CD4-positive, CD25-positive, alpha-beta regulatory T cell (primary cell): ENCODE data around the gene HGD. TPM values are rescaled to one million over a fixed set of nuclear protein-coding genes. Genes with fewer than 3 reads are reported as not detected.

Source experiments
- ATAC-seq, 2 donors: fragments of 150-1000 bp; cut with Tn5 transposase; one replicate each; pipeline ENCODE4 v1.10.0; 2021; ENCODE audit warnings: low read depth in 2 of 2, moderate number of reproducible peaks in 2 of 2, moderate library complexity in 1 of 2
- DNase-seq, 3 donors: peaks; one replicate each; pipeline versions ENCODE4 v3.0.0 to v3.0.0-alpha.2; 2012 to 2022; ENCODE audit warnings: mixed read lengths in 1 of 3
- H3K27ac ChIP-seq: one replicate; pipeline ENCODE4 v1.7.0; 2013; ENCODE audit warnings: mild to moderate bottlenecking, low read length; ENCODE audit not compliant: insufficient read depth, poor library complexity, severe bottlenecking
- H3K27me3 ChIP-seq: one replicate; pipeline ENCODE4 v1.7.0; 2013; ENCODE audit warnings: low read length; ENCODE audit not compliant: control insufficient read depth, insufficient read depth
- H3K36me3 ChIP-seq: one replicate; pipeline ENCODE4 v1.7.0; 2013; ENCODE audit warnings: mild to moderate bottlenecking, low read length, moderate library complexity; ENCODE audit not compliant: control insufficient read depth, insufficient read depth
- H3K4me1 ChIP-seq: 2 replicates; pipeline ENCODE4 v1.7.0; 2013; ENCODE audit warnings: mild to moderate bottlenecking, low read length; ENCODE audit not compliant: insufficient read depth, control insufficient read depth, poor library complexity, severe bottlenecking
- H3K4me3 ChIP-seq: one replicate; pipeline ENCODE4 v1.7.0; 2013; ENCODE audit warnings: low read depth, mild to moderate bottlenecking, low read length, moderate library complexity
- H3K9me3 ChIP-seq, 2 experiments: 1 replicate in 1 of 2; 2 replicates in 1 of 2; pipeline ENCODE4 v1.7.0; 2013; ENCODE audit warnings: low read length in 2 of 2, mild to moderate bottlenecking in 1 of 2, moderate library complexity in 1 of 2; ENCODE audit not compliant: control insufficient read depth in 2 of 2
- H3K27ac Mint-ChIP-seq, 3 donors: one replicate each; pipeline ENCODE4 v1.8.0; 2020 to 2022; ENCODE audit warnings: mild to moderate bottlenecking in 3 of 3, mixed read lengths in 3 of 3, moderate library complexity in 2 of 3
- H3K27me3 Mint-ChIP-seq: one replicate; pipeline ENCODE4 v1.8.0; 2022; ENCODE audit warnings: mild to moderate bottlenecking, mixed read lengths
- H3K36me3 Mint-ChIP-seq: one replicate; pipeline ENCODE4 v1.8.0; 2020; ENCODE audit warnings: mixed read lengths
- H3K4me1 Mint-ChIP-seq, 4 donors: one replicate each; pipeline ENCODE4 v1.8.0; 2020 to 2022; ENCODE audit warnings: mixed read lengths in 4 of 4, mild to moderate bottlenecking in 1 of 4
- H3K4me3 Mint-ChIP-seq, 4 donors: one replicate each; pipeline ENCODE4 v1.8.0; 2020 to 2022; ENCODE audit warnings: mild to moderate bottlenecking in 4 of 4, mixed read lengths in 4 of 4, moderate library complexity in 3 of 4
- H3K9me3 Mint-ChIP-seq, 7 donors: one replicate each; pipeline ENCODE4 v1.8.0; 2020 to 2022; ENCODE audit warnings: mixed read lengths in 7 of 7, mild to moderate bottlenecking in 3 of 7, moderate library complexity in 2 of 7
- polyA plus RNA-seq, 4 donors: library from polyadenylated mRNA; unstranded; fragments of 300-500 nt; fragmentation: Illumina TruSeq; gene quantifications; one replicate each; pipeline ENCODE4 v1.2.3, GENCODE V29; 2021
- total RNA-seq: library from RNA; stranded (reverse); gene quantifications from one replicate; pipeline ENCODE4 v1.2.3, GENCODE V29; 2022

The HGD gene
- total and polyA plus RNA-seq, 5 donors from 2014 or later, result 0.25 to 4.7 TPM; not detected in 3

GRCh38 chr3:120597445-120598049 is 84.5 kb downstream of the HGD start:
- Histone ChIP-seq H3K36me3 (peaks cover 40% of the 10 kb centered on the region), H3K4me1 (peaks cover 32% of the 10 kb centered on the region), H3K27ac (peak overlapping the region; percentile 91), H3K9me3 (no peaks in the 10 kb centered on the region), H3K27me3 (no peaks in the 10 kb centered on the region), H3K4me3 (peak overlapping the region; percentile 71)
- Mint-ChIP-seq H3K27ac (peak overlapping the region in 1 of 3 donors; percentile 88), H3K36me3 (peaks cover 13% of the 10 kb centered on the region), H3K4me1 (peaks cover 0 to 19% (median 17%) of the 10 kb centered on the region in 4 donors), H3K9me3 (peaks cover 0 to under 1% (median 0%) of the 10 kb centered on the region in 7 donors), H3K27me3 (peaks cover 10% of the 10 kb centered on the region), H3K4me3 (no peak overlapping the region)
- ATAC-seq (no peak), DNase-seq (peak in 1 of 3 donors; percentile 61)

- Histone ChIP-seq H3K4me1 (peaks cover 32% of the 10 kb centered on the region), H3K27me3 (peaks cover under 1% of the 10 kb centered on the region), H3K27ac (peak overlapping the region; percentile 91), H3K36me3 (peaks cover 33% of the 10 kb centered on the region), H3K4me3 (peak overlapping the region; percentile 85), H3K9me3 (no peaks in the 10 kb centered on the region)
- Mint-ChIP-seq H3K27ac (peak overlapping the region in 2 of 3 donors; percentile 98), H3K27me3 (peaks cover 13% of the 10 kb centered on the region), H3K4me1 (peaks cover 0 to 20% (median 17%) of the 10 kb centered on the region in 4 donors), H3K36me3 (peaks cover 11% of the 10 kb centered on the region), H3K4me3 (peak overlapping the region in 3 of 4 donors; percentile 95 to 97 (median 96)), H3K9me3 (peaks cover 0 to 2% (median 0%) of the 10 kb centered on the region in 7 donors)
- ATAC-seq (peak in 1 of 2 donors; percentile 0), DNase-seq (no peak)
Observed at GRCh38 chr3:120596853-120597223, 85.2 kb downstream of the HGD start.

GRCh38 chr3:120596116-120596852 is 85.8 kb downstream of the HGD start, which contains the start of gene NDUFB4:
TSS of gene NDUFB4 (plus strand) at chr3:120596336. CDS start at chr3:120596360, 24 bp downstream.
- H3K4me3 ChIP-seq, result peak within 1 kb of the TSS; percentile 85
- peaks cover 32% of the 10 kb centered on the region for H3K4me1 ChIP-seq
- Mint-ChIP-seq H3K4me1 (peaks cover 0 to 16% (median 15%) of the 10 kb centered on the region in 4 donors), H3K27me3 (peaks cover 15% of the 10 kb centered on the region), H3K4me3 (peak within 1 kb of the TSS in 3 of 4 donors; percentile 95 to 97 (median 96)), H3K9me3 (peaks cover 0 to 2% (median 0%) of the 10 kb centered on the region in 7 donors), H3K27ac (peak within 1 kb of the TSS in 2 of 3 donors; percentile 98), H3K36me3 (peaks cover 9% of the 10 kb centered on the region)
- no peaks in the 10 kb centered on the region for H3K9me3 ChIP-seq
- peak; percentile 94 to 98 (median 94) for DNase-seq
- peak; percentile 90 to 94 for ATAC-seq
- H3K27me3 ChIP-seq, result peaks cover 3% of the 10 kb centered on the region
- H3K27ac ChIP-seq, result peak within 1 kb of the TSS; percentile 91
- H3K36me3 ChIP-seq, result peaks cover 27% of the 10 kb centered on the region

GRCh38 chr3:120595788-120596115 is 86.3 kb downstream of the HGD start:
- H3K27me3 Mint-ChIP-seq, result peaks cover 20% of the 10 kb centered on the region
- peak overlapping the region in 2 of 3 donors; percentile 98 for H3K27ac Mint-ChIP-seq
- ATAC-seq (no peak), DNase-seq (no peak)
- H3K36me3 Mint-ChIP-seq, result peaks cover 4% of the 10 kb centered on the region
- peaks cover 0 to 2% (median 0%) of the 10 kb centered on the region in 7 donors for H3K9me3 Mint-ChIP-seq
- peaks cover 5% of the 10 kb centered on the region for H3K27me3 ChIP-seq
- H3K4me3 ChIP-seq, result peak overlapping the region; percentile 85
- peak overlapping the region in 3 of 4 donors; percentile 95 to 97 (median 96) for H3K4me3 Mint-ChIP-seq
- peaks cover 32% of the 10 kb centered on the region for H3K4me1 ChIP-seq
- H3K27ac ChIP-seq, result peak overlapping the region; percentile 91
- H3K36me3 ChIP-seq, result peaks cover 22% of the 10 kb centered on the region
- peaks cover 0 to 13% (median 11%) of the 10 kb centered on the region in 4 donors for H3K4me1 Mint-ChIP-seq
- no peaks in the 10 kb centered on the region for H3K9me3 ChIP-seq

GRCh38 chr3:120587332-120587975 is 94.6 kb downstream of the HGD start:
- no peaks in the 10 kb centered on the region for H3K9me3 ChIP-seq
- peaks cover 0 to 1% (median 0%) of the 10 kb centered on the region in 4 donors for H3K4me1 Mint-ChIP-seq
- peaks cover 16% of the 10 kb centered on the region for H3K27me3 ChIP-seq
- H3K9me3 Mint-ChIP-seq, result peaks cover 0 to 7% (median 2%) of the 10 kb centered on the region in 7 donors
- H3K36me3 ChIP-seq, result no peaks in the 10 kb centered on the region
- no peaks in the 10 kb centered on the region for H3K4me1 ChIP-seq
- peaks cover 43% of the 10 kb centered on the region for H3K27me3 Mint-ChIP-seq
- H3K4me3 Mint-ChIP-seq, result peak overlapping the region in 1 of 4 donors; percentile 3
- H3K4me3 ChIP-seq, result no peak overlapping the region
- DNase-seq, result no peak
- no peak overlapping the region for H3K27ac ChIP-seq
- no peak for ATAC-seq
- no peak overlapping the region for H3K27ac Mint-ChIP-seq
- H3K36me3 Mint-ChIP-seq, result peaks cover 3% of the 10 kb centered on the region

Other genes starting within 250 kb of the HGD start
- gene FSTL1, start 231.2 kb downstream of the HGD start, total RNA-seq, result 1.0 TPM
- not detected for gene FSTL1, start 231.2 kb downstream of the HGD start, polyA plus RNA-seq
- gene NDUFB4, start 85.9 kb downstream of the HGD start, total RNA-seq, result 71.4 TPM
- gene NDUFB4, start 85.9 kb downstream of the HGD start, polyA plus RNA-seq, result 100 to 1,000 TPM; 240 to 317 (median 274) TPM
- 16.3 TPM for gene RABL3, start 60.3 kb upstream of the HGD start, total RNA-seq
- gene RABL3, start 60.3 kb upstream of the HGD start, polyA plus RNA-seq, result 10 to 100 TPM; 45.5 to 53.0 (median 48.8) TPM
- gene GTF2E1, start 60.5 kb upstream of the HGD start, total RNA-seq, result 14.7 TPM
- 10 to 100 TPM; 16.6 to 23.1 (median 20.2) TPM for gene GTF2E1, start 60.5 kb upstream of the HGD start, polyA plus RNA-seq
- not detected for gene STXBP5L, start 226.0 kb upstream of the HGD start, total RNA-seq
- not detected for gene STXBP5L, start 226.0 kb upstream of the HGD start, polyA plus RNA-seq